Fibroblast of lung (primary cell): ENCODE data around the gene IGSF21. TPM values are rescaled to one million over a fixed set of nuclear protein-coding genes. Genes with fewer than 3 reads are reported as not detected.
A peak's percentile ranks its signal among the peaks of the same experiment; 100 is the strongest.

Experiments used
- DNase-seq, 2 donors: peaks; one replicate each; pipeline versions ENCODE4 v3.0.0 to v3.0.0-alpha.2; 2010; ENCODE audit warnings: low read depth in 2 of 2
- H2AFZ ChIP-seq: 2 replicates; pipeline ENCODE4 v1.5.1; 2012; ENCODE audit warnings: low read length, control low read depth, inconsistent platforms
- H3K27ac ChIP-seq: 2 replicates; pipeline ENCODE4 v1.5.1; 2011; ENCODE audit warnings: low read length, control low read depth; ENCODE audit not compliant: insufficient read depth
- H3K27me3 ChIP-seq: 2 replicates; pipeline ENCODE4 v1.5.1; 2011; ENCODE audit warnings: mild to moderate bottlenecking, low read length; ENCODE audit not compliant: control insufficient read depth, insufficient read depth
- H3K36me3 ChIP-seq: 2 replicates; pipeline ENCODE4 v1.5.1; 2011; ENCODE audit warnings: low read length; ENCODE audit not compliant: control insufficient read depth, insufficient read depth
- H3K4me1 ChIP-seq: 2 replicates; pipeline ENCODE4 v1.5.1; 2011; ENCODE audit warnings: low read length; ENCODE audit not compliant: control insufficient read depth, insufficient read depth; ENCODE audit errors: extremely low read depth
- H3K4me2 ChIP-seq: 2 replicates; pipeline ENCODE4 v1.5.1; 2011; ENCODE audit warnings: low read length, control low read depth; ENCODE audit not compliant: insufficient read depth; ENCODE audit errors: extremely low read depth
- H3K4me3 ChIP-seq, 4 experiments: fragments of 200-600 bp in 1 of 4; sonication (generic) in 1 of 4; replicated peaks in 1 of 4; 2 replicates each; pipeline ENCODE4 v1.5.1; 2011 to 2016; ENCODE audit warnings: low read length in 4 of 4, low read depth in 3 of 4, mild to moderate bottlenecking in 3 of 4, control low read depth in 2 of 4, inconsistent platforms in 1 of 4, mixed read lengths in 1 of 4; ENCODE audit not compliant: insufficient read depth in 1 of 4; ENCODE audit errors: control extremely low read depth in 1 of 4
- H3K79me2 ChIP-seq: 2 replicates; pipeline ENCODE4 v1.5.1; 2012; ENCODE audit warnings: mild to moderate bottlenecking, low read length, inconsistent platforms; ENCODE audit not compliant: control insufficient read depth, insufficient read depth
- H3K9ac ChIP-seq: 2 replicates; pipeline ENCODE4 v1.5.1; 2011; ENCODE audit warnings: mild to moderate bottlenecking, low read length, control low read depth; ENCODE audit not compliant: insufficient read depth
- H3K9me3 ChIP-seq: 2 replicates; pipeline ENCODE4 v1.5.1; 2012; ENCODE audit warnings: low read depth, low read length; ENCODE audit not compliant: control insufficient read depth, insufficient read depth
- H4K20me1 ChIP-seq: 2 replicates; pipeline ENCODE4 v1.5.1; 2011; ENCODE audit warnings: low read length; ENCODE audit not compliant: control insufficient read depth, insufficient read depth; ENCODE audit errors: extremely low read depth
- EZH2 ChIP-seq: IDR thresholded peaks from 2 replicates; pipeline ENCODE4 v1.5.1; 2012; ENCODE audit warnings: low read length, control low read depth, mild to moderate bottlenecking; ENCODE audit errors: missing control alignments
- polyA plus RNA-seq, 2 donors: library from polyadenylated mRNA; depleted of rRNA in 1 of 2; stranded (reverse) in 1 of 2; unstranded in 1 of 2; fragments of >200 nt; gene quantifications; 2 replicates each; pipeline ENCODE4 v1.2.1, GENCODE V29; 2011 to 2012; ENCODE audit warnings: missing spikeins in 1 of 2
- total RNA-seq: library from RNA; depleted of rRNA; stranded (reverse); fragments of >200 nt; gene quantifications from 2 replicates; pipeline ENCODE4 v1.2.1, GENCODE V29; 2014
- TF ChIP-seq, protein P1 (sequence below), 2 donors: IDR thresholded peaks in 1 of 2; conservative IDR thresholded peaks in 1 of 2; 1 replicate in 1 of 2; 2 replicates in 1 of 2; pipeline ENCODE4 v1.5.1; 2011 to 2012; ENCODE audit warnings: low read length in 2 of 2, control low read depth in 1 of 2, inconsistent platforms in 1 of 2, low read depth in 1 of 2, mild to moderate bottlenecking in 1 of 2

Gene IGSF21
- total and polyA plus RNA-seq, 2 donors (not counting 1 experiment from before 2014, with no cell fraction given) = not detected

DNA sequence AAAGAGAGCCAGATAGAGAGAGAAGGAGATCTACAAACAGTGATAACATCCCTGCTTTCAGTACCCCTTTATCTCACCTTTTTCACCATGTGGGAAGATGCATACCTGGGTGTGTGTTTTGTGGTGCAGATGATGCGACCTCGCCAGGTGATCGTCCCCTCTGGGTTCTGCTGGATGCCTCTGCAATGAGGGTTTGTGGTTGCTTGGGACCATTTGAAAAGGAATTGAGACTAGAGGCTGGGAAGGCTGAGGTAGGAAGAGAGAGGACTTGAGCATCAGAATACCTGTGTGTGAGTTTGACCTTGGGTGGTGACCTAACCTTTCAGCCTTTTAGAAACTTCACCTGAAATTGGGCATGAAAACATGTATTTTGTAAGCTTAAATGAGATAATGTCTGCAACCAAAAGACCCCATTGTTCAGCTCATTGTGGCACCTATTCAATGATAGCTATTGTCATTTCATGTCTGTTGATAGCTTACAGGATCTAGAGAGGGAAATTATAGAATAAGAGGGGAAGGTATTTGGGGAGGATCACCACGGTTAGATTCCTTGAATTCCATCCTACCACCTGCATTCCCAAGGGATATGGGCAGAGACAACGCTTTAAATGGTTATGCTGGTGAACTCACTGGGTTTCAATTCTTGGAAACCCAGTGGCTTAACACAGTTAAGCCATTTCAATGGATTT is 125.7 kb downstream of the IGSF21 start:
- H3K79me2 ChIP-seq = no peaks in the 10 kb centered on the region
- no peaks in the 10 kb centered on the region for H4K20me1 ChIP-seq
- no peaks in the 10 kb centered on the region for H3K9me3 ChIP-seq
- no peak overlapping the region for H2AFZ ChIP-seq
- H3K4me1 ChIP-seq = no peaks in the 10 kb centered on the region
- no peak overlapping the region for H3K4me2 ChIP-seq
- H3K27me3 ChIP-seq = no peaks in the 10 kb centered on the region
- H3K27ac ChIP-seq = no peak overlapping the region
- DNase-seq = no peak
- no peak overlapping the region for H3K4me3 ChIP-seq
- no peaks in the 10 kb centered on the region for H3K36me3 ChIP-seq
- H3K9ac ChIP-seq = no peak overlapping the region
- TF ChIP-seq, protein P1, sequence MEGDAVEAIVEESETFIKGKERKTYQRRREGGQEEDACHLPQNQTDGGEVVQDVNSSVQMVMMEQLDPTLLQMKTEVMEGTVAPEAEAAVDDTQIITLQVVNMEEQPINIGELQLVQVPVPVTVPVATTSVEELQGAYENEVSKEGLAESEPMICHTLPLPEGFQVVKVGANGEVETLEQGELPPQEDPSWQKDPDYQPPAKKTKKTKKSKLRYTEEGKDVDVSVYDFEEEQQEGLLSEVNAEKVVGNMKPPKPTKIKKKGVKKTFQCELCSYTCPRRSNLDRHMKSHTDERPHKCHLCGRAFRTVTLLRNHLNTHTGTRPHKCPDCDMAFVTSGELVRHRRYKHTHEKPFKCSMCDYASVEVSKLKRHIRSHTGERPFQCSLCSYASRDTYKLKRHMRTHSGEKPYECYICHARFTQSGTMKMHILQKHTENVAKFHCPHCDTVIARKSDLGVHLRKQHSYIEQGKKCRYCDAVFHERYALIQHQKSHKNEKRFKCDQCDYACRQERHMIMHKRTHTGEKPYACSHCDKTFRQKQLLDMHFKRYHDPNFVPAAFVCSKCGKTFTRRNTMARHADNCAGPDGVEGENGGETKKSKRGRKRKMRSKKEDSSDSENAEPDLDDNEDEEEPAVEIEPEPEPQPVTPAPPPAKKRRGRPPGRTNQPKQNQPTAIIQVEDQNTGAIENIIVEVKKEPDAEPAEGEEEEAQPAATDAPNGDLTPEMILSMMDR (conservative IDR thresholded peaks at IDR 0.05 in 1 of 2, IDR thresholded peaks at IDR 0.05 in 1 of 2; ENCODE audit: low read depth in 1 of 2, low read length in 2 of 2) = no peak
- TF ChIP-seq EZH2 = no peak

DNA sequence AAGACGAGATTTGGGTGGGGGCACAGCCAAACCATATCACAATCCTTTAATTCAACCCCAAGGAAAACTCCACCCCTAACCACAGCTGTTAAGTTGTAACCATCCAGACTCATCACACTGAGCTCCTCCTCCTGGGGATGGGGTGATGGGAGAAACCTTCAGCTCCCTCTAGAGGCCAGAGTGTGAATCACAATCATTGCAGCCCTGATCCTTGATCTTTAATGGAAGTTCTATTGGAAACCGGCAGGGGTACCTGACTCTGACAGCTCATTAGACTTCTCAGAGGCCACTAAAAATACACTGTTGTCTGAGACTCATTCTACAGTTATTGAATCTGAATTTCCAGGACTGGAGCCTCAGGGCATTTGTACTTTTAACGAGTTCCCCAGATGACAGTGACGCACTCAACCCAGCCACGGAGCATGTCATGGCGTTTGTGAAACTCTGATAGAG is 127.2 kb downstream of the IGSF21 start:
- Histone ChIP-seq H3K79me2 (no peaks in the 10 kb centered on the region), H2AFZ (no peak overlapping the region), H3K27ac (no peak overlapping the region), H3K9me3 (no peaks in the 10 kb centered on the region), H3K4me3 (no peak overlapping the region), H3K27me3 (no peaks in the 10 kb centered on the region), H3K9ac (no peak overlapping the region), H3K36me3 (no peaks in the 10 kb centered on the region), H4K20me1 (no peaks in the 10 kb centered on the region), H3K4me1 (no peaks in the 10 kb centered on the region), H3K4me2 (no peak overlapping the region)
- TF ChIP-seq, protein P1 (conservative IDR thresholded peaks at IDR 0.05 in 1 of 2, IDR thresholded peaks at IDR 0.05 in 1 of 2; ENCODE audit: low read depth in 1 of 2, low read length in 2 of 2) = peak; percentile 27 to 43
- TF ChIP-seq EZH2 = no peak
- DNase-seq = peak in 1 of 2 donors; percentile 2

DNA sequence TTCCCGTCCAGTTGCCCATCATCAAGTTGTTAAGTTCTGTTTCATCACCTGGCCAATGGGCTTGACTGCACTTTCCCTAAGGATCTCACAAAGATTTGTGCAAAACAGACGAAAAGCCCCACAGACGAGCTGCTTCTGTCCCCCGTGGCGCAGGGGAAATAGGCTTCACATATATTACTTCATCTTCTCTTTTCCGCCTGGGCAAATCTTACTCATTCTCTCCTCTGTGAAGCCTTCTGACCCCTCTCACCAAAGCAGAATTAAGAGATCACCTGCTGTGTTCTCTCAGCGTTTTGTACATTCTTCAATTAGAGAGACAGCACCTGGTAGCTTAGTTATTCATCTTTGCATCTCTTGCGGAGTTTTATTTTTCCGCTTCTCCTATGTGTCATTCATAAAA is 129.8 kb downstream of the IGSF21 start:
- no peak for DNase-seq
- H3K4me1 ChIP-seq = no peaks in the 10 kb centered on the region
- H2AFZ ChIP-seq = no peak overlapping the region
- H3K27ac ChIP-seq = no peak overlapping the region
- H3K4me3 ChIP-seq = no peak overlapping the region
- no peaks in the 10 kb centered on the region for H3K27me3 ChIP-seq
- H3K9me3 ChIP-seq = no peaks in the 10 kb centered on the region
- no peak overlapping the region for H3K4me2 ChIP-seq
- H3K36me3 ChIP-seq = no peaks in the 10 kb centered on the region
- no peak for TF ChIP-seq EZH2
- TF ChIP-seq, protein P1 (conservative IDR thresholded peaks at IDR 0.05 in 1 of 2, IDR thresholded peaks at IDR 0.05 in 1 of 2; ENCODE audit: low read depth in 1 of 2, low read length in 2 of 2) = no peak
- H4K20me1 ChIP-seq = no peaks in the 10 kb centered on the region
- no peaks in the 10 kb centered on the region for H3K79me2 ChIP-seq
- no peak overlapping the region for H3K9ac ChIP-seq
